Effector memory CD4-positive, alpha-beta T cell (primary cell): ENCODE results near the gene C7orf33.

Experiments
- DNase-seq, 3 donors: peaks; one replicate each; pipeline ENCODE4 v3.0.0-alpha.2; 2020
- H3K27ac ChIP-seq: 2 replicates; pipeline ENCODE4 v1.7.0; 2013; ENCODE audit warnings: mild to moderate bottlenecking, low read length, moderate library complexity; ENCODE audit not compliant: insufficient read depth, poor library complexity, severe bottlenecking
- H3K27me3 ChIP-seq: replicated peaks from 2 replicates; pipeline ENCODE4 v1.7.0; 2013; ENCODE audit warnings: mild to moderate bottlenecking, low read length; ENCODE audit not compliant: insufficient read depth, control insufficient read depth, poor library complexity, severe bottlenecking
- H3K36me3 ChIP-seq: 2 replicates; pipeline ENCODE4 v1.7.0; 2013; ENCODE audit warnings: mild to moderate bottlenecking, low read length, moderate library complexity; ENCODE audit not compliant: control insufficient read depth, insufficient read depth
- H3K4me1 ChIP-seq: 2 replicates; pipeline ENCODE4 v1.7.0; 2013; ENCODE audit warnings: low read length, mild to moderate bottlenecking; ENCODE audit not compliant: control insufficient read depth, insufficient read depth, poor library complexity, severe bottlenecking
- H3K4me3 ChIP-seq: 2 replicates; pipeline ENCODE4 v1.7.0; 2013; ENCODE audit warnings: low read length, low read depth, mild to moderate bottlenecking; ENCODE audit not compliant: insufficient read depth, poor library complexity, severe bottlenecking
- H3K9me3 ChIP-seq: 2 replicates; pipeline ENCODE4 v1.7.0; 2013; ENCODE audit warnings: mild to moderate bottlenecking, low read length, moderate library complexity; ENCODE audit not compliant: control insufficient read depth

C7orf33 gene

GRCh38 chr7:148650232-148650858 is 59.8 kb downstream of the C7orf33 start:
- Histone ChIP-seq H3K4me1 (no peaks in the 10 kb centered on the region), H3K9me3 (no peaks in the 10 kb centered on the region), H3K36me3 (no peaks in the 10 kb centered on the region), H3K4me3 (no peak overlapping the region), H3K27ac (no peak overlapping the region), H3K27me3 (no peaks in the 10 kb centered on the region)
- DNase-seq: no peak

GRCh38 chr7:148652773-148653172 is 62.2 kb downstream of the C7orf33 start:
- no peaks in the 10 kb centered on the region for H3K9me3 ChIP-seq
- DNase-seq: no peak
- H3K27me3 ChIP-seq: no peaks in the 10 kb centered on the region
- no peak overlapping the region for H3K27ac ChIP-seq
- H3K4me1 ChIP-seq: no peaks in the 10 kb centered on the region
- no peaks in the 10 kb centered on the region for H3K36me3 ChIP-seq
- H3K4me3 ChIP-seq: no peak overlapping the region

- Histone ChIP-seq H3K36me3 (no peaks in the 10 kb centered on the region), H3K27me3 (no peaks in the 10 kb centered on the region), H3K27ac (no peak overlapping the region), H3K4me1 (no peaks in the 10 kb centered on the region), H3K9me3 (no peaks in the 10 kb centered on the region), H3K4me3 (no peak overlapping the region)
- no peak for DNase-seq
Measured at GRCh38 chr7:148657929-148658328, 67.4 kb downstream of the C7orf33 start.

- no peak for DNase-seq
Measured at GRCh38 chr7:148661471-148661870, 70.9 kb downstream of the C7orf33 start.

GRCh38 chr7:148662646-148663045 is 72.1 kb downstream of the C7orf33 start:
- no peaks in the 10 kb centered on the region for H3K4me1 ChIP-seq
- H3K36me3 ChIP-seq: no peaks in the 10 kb centered on the region
- DNase-seq: no peak
- no peaks in the 10 kb centered on the region for H3K9me3 ChIP-seq
- no peak overlapping the region for H3K27ac ChIP-seq
- H3K27me3 ChIP-seq: no peaks in the 10 kb centered on the region
- H3K4me3 ChIP-seq: no peak overlapping the region

More at GRCh38 chr7:148661471-148661870, 70.9 kb downstream of the C7orf33 start:
- Histone ChIP-seq H3K27ac (no peak overlapping the region), H3K27me3 (no peaks in the 10 kb centered on the region), H3K4me1 (no peaks in the 10 kb centered on the region), H3K36me3 (no peaks in the 10 kb centered on the region), H3K9me3 (no peaks in the 10 kb centered on the region), H3K4me3 (no peak overlapping the region)

- no peak overlapping the region for H3K27ac ChIP-seq
- H3K9me3 ChIP-seq: no peaks in the 10 kb centered on the region
- no peak for DNase-seq
- H3K27me3 ChIP-seq: no peaks in the 10 kb centered on the region
- no peak overlapping the region for H3K4me3 ChIP-seq
- no peaks in the 10 kb centered on the region for H3K4me1 ChIP-seq
- H3K36me3 ChIP-seq: no peaks in the 10 kb centered on the region
Measured at GRCh38 chr7:148664324-148664723, 73.8 kb downstream of the C7orf33 start.

- Histone ChIP-seq H3K9me3 (no peaks in the 10 kb centered on the region), H3K36me3 (no peaks in the 10 kb centered on the region), H3K27ac (no peak overlapping the region), H3K4me1 (no peaks in the 10 kb centered on the region), H3K4me3 (no peak overlapping the region), H3K27me3 (no peaks in the 10 kb centered on the region)
- DNase-seq: no peak
Measured at GRCh38 chr7:148665221-148665620, 74.7 kb downstream of the C7orf33 start.
